Calu3 (cell line): ENCODE results near the gene ITCH. TPM values are rescaled to one million over a fixed set of nuclear protein-coding genes. Genes with fewer than 3 reads are reported as not detected.

Experiments used
- BruUV-seq: library from RNA; stranded (reverse); fragments of 400-500 nt; replicated peaks from 2 replicates; lab custom pipeline; 2021; lab: Mats Ljungman, UMichigan
- CTCF ChIA-PET: fragments of 300-600 bp; sonication (Branson Sonifier 250); formaldehyde crosslinking; loops from one replicate; lab custom pipeline; 2022; ENCODE audit warnings: antibody characterized with exemption; lab: Charles Lee
- DNase-seq: peaks from one replicate; pipeline ENCODE4 v3.0.0; 2022
- H3K27ac Mint-ChIP-seq: one replicate; pipeline ENCODE4 v1.8.0; 2022; ENCODE audit warnings: mixed read lengths; ENCODE audit not compliant: unreplicated experiment
- H3K27me3 Mint-ChIP-seq: one replicate; pipeline ENCODE4 v1.8.0; 2022; ENCODE audit warnings: mixed read lengths; ENCODE audit not compliant: unreplicated experiment
- H3K36me3 Mint-ChIP-seq: one replicate; pipeline ENCODE4 v1.8.0; 2022; ENCODE audit warnings: mild to moderate bottlenecking, moderate library complexity, mixed read lengths; ENCODE audit not compliant: insufficient read depth, unreplicated experiment
- H3K4me1 Mint-ChIP-seq: one replicate; pipeline ENCODE4 v1.8.0; 2022; ENCODE audit warnings: mild to moderate bottlenecking, low read depth, mixed read lengths; ENCODE audit not compliant: unreplicated experiment
- H3K4me3 Mint-ChIP-seq: one replicate; pipeline ENCODE4 v1.8.0; 2022; ENCODE audit warnings: mild to moderate bottlenecking, low read depth, moderate library complexity, mixed read lengths; ENCODE audit not compliant: unreplicated experiment
- H3K9me3 Mint-ChIP-seq: one replicate; pipeline ENCODE4 v1.8.0; 2022; ENCODE audit warnings: low read depth, mixed read lengths; ENCODE audit not compliant: unreplicated experiment
- CTCF ChIP-seq: fragments of 200-600 bp; IDR thresholded peaks from one replicate; pipeline ENCODE4 v1.8.0; 2022; ENCODE audit warnings: antibody characterized with exemption; ENCODE audit not compliant: unreplicated experiment
- intact Hi-C: fragments of 100-400 bp; cut with micrococcal nuclease; formaldehyde crosslinking; loops from one replicate; pipeline ENCODE4 v1.10.0; 2022; ENCODE audit not compliant: unreplicated experiment
- total RNA-seq: library from RNA; stranded (reverse); gene quantifications from 2 replicates; pipeline ENCODE4 v1.2.3, GENCODE V29; 2022

The ITCH gene
- total RNA-seq, 1 experiment from 2014 or later = 91.6 TPM

- H3K4me3 Mint-ChIP-seq = no peak overlapping the region
- no peak for TF ChIP-seq CTCF
- BruUV-seq = no TSS peak
- H3K27ac Mint-ChIP-seq = no peak overlapping the region
- H3K4me1 Mint-ChIP-seq = no peaks in the 10 kb centered on the region
- CTCF ChIA-PET = interaction anchor here (0.5 kb wide), 1 partner anchor 197 kb away, joined by 11 read pairs; no protein-coding TSS in a partner anchor
- H3K36me3 Mint-ChIP-seq = peaks cover 55% of the 10 kb centered on the region
- H3K27me3 Mint-ChIP-seq = no peaks in the 10 kb centered on the region
- intact Hi-C loops = loop anchor here (5.0 kb wide), 1 partner anchor 133 kb away; no protein-coding TSS in a partner anchor
- no peaks in the 10 kb centered on the region for H3K9me3 Mint-ChIP-seq
- DNase-seq = no peak
Measured at GRCh38 chr20:34445177-34446065, 82.3 kb downstream of the ITCH start.

- DNase-seq = no peak
- no peak for TF ChIP-seq CTCF
- H3K9me3 Mint-ChIP-seq = no peaks in the 10 kb centered on the region
- CTCF ChIA-PET = no interaction called here
- BruUV-seq = no TSS peak
- H3K36me3 Mint-ChIP-seq = peaks cover 60% of the 10 kb centered on the region
- no peak overlapping the region for H3K4me3 Mint-ChIP-seq
- H3K4me1 Mint-ChIP-seq = no peaks in the 10 kb centered on the region
- no peaks in the 10 kb centered on the region for H3K27me3 Mint-ChIP-seq
- intact Hi-C loops = loop anchor here (5.0 kb wide), 1 partner anchor 136 kb away; no protein-coding TSS in a partner anchor
- H3K27ac Mint-ChIP-seq = no peak overlapping the region
Measured at GRCh38 chr20:34448517-34448916, 85.4 kb downstream of the ITCH start.

GRCh38 chr20:34449674-34450592 lies 86.9 kb downstream of the ITCH start:
- no TSS peak for BruUV-seq
- no peak for DNase-seq
- intact Hi-C loops = loop anchor here (5.0 kb wide), 1 partner anchor 138 kb away; no protein-coding TSS in a partner anchor
- CTCF ChIA-PET = interaction anchor here (1.5 kb wide), 1 partner anchor 137 kb away, joined by 6 read pairs; no protein-coding TSS in a partner anchor
- no peaks in the 10 kb centered on the region for H3K9me3 Mint-ChIP-seq
- no peak overlapping the region for H3K27ac Mint-ChIP-seq
- no peaks in the 10 kb centered on the region for H3K4me1 Mint-ChIP-seq
- H3K4me3 Mint-ChIP-seq = no peak overlapping the region
- peaks cover 53% of the 10 kb centered on the region for H3K36me3 Mint-ChIP-seq
- TF ChIP-seq CTCF = no peak
- no peaks in the 10 kb centered on the region for H3K27me3 Mint-ChIP-seq

GRCh38 chr20:34452281-34452982 lies 89.4 kb downstream of the ITCH start:
- H3K27ac Mint-ChIP-seq = no peak overlapping the region
- DNase-seq = no peak
- H3K36me3 Mint-ChIP-seq = peaks cover 52% of the 10 kb centered on the region
- no peak overlapping the region for H3K4me3 Mint-ChIP-seq
- H3K9me3 Mint-ChIP-seq = no peaks in the 10 kb centered on the region
- CTCF ChIA-PET = interaction anchor here (0.6 kb wide), 1 partner anchor 80 kb away, joined by 3 read pairs; no protein-coding TSS in a partner anchor
- H3K4me1 Mint-ChIP-seq = no peaks in the 10 kb centered on the region
- no TSS peak for BruUV-seq
- H3K27me3 Mint-ChIP-seq = no peaks in the 10 kb centered on the region
- intact Hi-C loops = no loop called here
- no peak for TF ChIP-seq CTCF
